CD14-positive monocyte (primary cell): Measurements from ENCODE around the gene ARID3A. TPM values are rescaled to one million over a fixed set of nuclear protein-coding genes. Genes with fewer than 3 reads are reported as not detected.

Source experiments
- DNase-seq, 3 donors: peaks; one replicate each; pipeline ENCODE4 v3.0.0-alpha.2; 2011 to 2022
- H2AFZ ChIP-seq: 2 replicates; pipeline ENCODE4 v1.6.0; 2012; ENCODE audit warnings: mild to moderate bottlenecking, low read depth, low read length, inconsistent platforms; ENCODE audit not compliant: insufficient read depth, poor library complexity, severe bottlenecking
- H3K27ac ChIP-seq, 2 donors: 1 replicate in 1 of 2; 2 replicates in 1 of 2; pipeline ENCODE4 v1.5.1; 2012 to 2013; ENCODE audit warnings: low read length in 2 of 2, control low read depth in 1 of 2, inconsistent platforms in 1 of 2, low read depth in 1 of 2, mild to moderate bottlenecking in 1 of 2
- H3K27me3 ChIP-seq, 2 donors: one replicate each; pipeline versions ENCODE4 v1.6.0 to v1.6.1; 2011 to 2013; ENCODE audit warnings: low read length in 2 of 2; ENCODE audit not compliant: control insufficient read depth in 2 of 2, insufficient read depth in 2 of 2
- H3K36me3 ChIP-seq, 2 donors: replicated peaks in 1 of 2; 1 replicate in 1 of 2; 2 replicates in 1 of 2; pipeline versions ENCODE4 v1.5.1 to v1.6.1; 2012 to 2013; ENCODE audit warnings: low read length in 2 of 2, control low read depth in 1 of 2, inconsistent platforms in 1 of 2, mild to moderate bottlenecking in 1 of 2; ENCODE audit not compliant: insufficient read depth in 2 of 2, control insufficient read depth in 1 of 2
- H3K4me1 ChIP-seq, 2 donors: 1 replicate in 1 of 2; 2 replicates in 1 of 2; pipeline versions ENCODE4 v1.5.1 to v1.6.1; 2012 to 2013; ENCODE audit warnings: low read length in 2 of 2, control low read depth in 1 of 2, inconsistent platforms in 1 of 2, mild to moderate bottlenecking in 1 of 2, moderate library complexity in 1 of 2; ENCODE audit not compliant: insufficient read depth in 2 of 2, control insufficient read depth in 1 of 2
- H3K4me2 ChIP-seq: replicated peaks from 2 replicates; pipeline ENCODE3; 2012; ENCODE audit warnings: low read length, moderate library complexity, mild to moderate bottlenecking; ENCODE audit not compliant: poor library complexity, severe bottlenecking; ENCODE audit errors: extremely low read depth
- H3K4me3 ChIP-seq, 3 experiments: fragments of 200-600 bp in 1 of 3; sonication (generic) in 1 of 3; replicated peaks in 1 of 3; 1 replicate in 2 of 3; 2 replicates in 1 of 3; pipeline ENCODE4 v1.5.1; 2011 to 2013; ENCODE audit warnings: low read length in 3 of 3, mild to moderate bottlenecking in 3 of 3, control low read depth in 2 of 3, low read depth in 2 of 3, inconsistent platforms in 1 of 3, moderate library complexity in 1 of 3
- H3K79me2 ChIP-seq: 2 replicates; pipeline ENCODE4 v1.6.0; 2012; ENCODE audit warnings: mild to moderate bottlenecking, control low read depth, inconsistent platforms, low read length, moderate library complexity; ENCODE audit not compliant: insufficient read depth
- H3K9ac ChIP-seq: 2 replicates; pipeline ENCODE4 v1.6.0; 2017; ENCODE audit warnings: low read length, mild to moderate bottlenecking; ENCODE audit not compliant: insufficient read depth, poor library complexity, severe bottlenecking
- H3K9me3 ChIP-seq, 2 donors: replicated peaks in 1 of 2; 1 replicate in 1 of 2; 2 replicates in 1 of 2; pipeline versions ENCODE4 v1.5.1 to v1.6.1; 2012 to 2013; ENCODE audit warnings: low read length in 2 of 2, control low read depth in 1 of 2; ENCODE audit not compliant: control insufficient read depth in 1 of 2, insufficient read depth in 1 of 2
- H4K20me1 ChIP-seq: 2 replicates; pipeline ENCODE4 v1.6.0; 2012; ENCODE audit warnings: mild to moderate bottlenecking, low read length, control low read depth, moderate library complexity; ENCODE audit not compliant: insufficient read depth
- H3K27ac Mint-ChIP-seq, 7 donors: one replicate each; pipeline ENCODE4 v1.8.0; 2020; ENCODE audit warnings: mild to moderate bottlenecking in 7 of 7, mixed read lengths in 7 of 7, moderate library complexity in 6 of 7, inconsistent platforms in 2 of 7
- H3K27me3 Mint-ChIP-seq, 3 donors: one replicate each; pipeline ENCODE4 v1.8.0; 2021 to 2022; ENCODE audit warnings: low read depth in 3 of 3, mild to moderate bottlenecking in 3 of 3, mixed read lengths in 3 of 3, moderate library complexity in 3 of 3, inconsistent platforms in 1 of 3
- H3K36me3 Mint-ChIP-seq, 2 donors: one replicate each; pipeline ENCODE4 v1.8.0; 2020; ENCODE audit warnings: mixed read lengths in 2 of 2, inconsistent platforms in 1 of 2, mild to moderate bottlenecking in 1 of 2
- H3K4me1 Mint-ChIP-seq: one replicate; pipeline ENCODE4 v1.8.0; 2020; ENCODE audit warnings: mild to moderate bottlenecking, mixed read lengths
- H3K4me3 Mint-ChIP-seq, 2 donors: one replicate each; pipeline ENCODE4 v1.8.0; 2020; ENCODE audit warnings: mild to moderate bottlenecking in 2 of 2, mixed read lengths in 2 of 2, moderate library complexity in 1 of 2
- H3K9me3 Mint-ChIP-seq, 7 donors: one replicate each; pipeline ENCODE4 v1.8.0; 2020 to 2022; ENCODE audit warnings: mixed read lengths in 7 of 7, mild to moderate bottlenecking in 6 of 7, moderate library complexity in 6 of 7, inconsistent platforms in 2 of 7
- CTCF ChIP-seq: fragments of 200-600 bp; IDR thresholded peaks from one replicate; pipeline ENCODE4 v1.8.0; 2022; ENCODE audit warnings: antibody characterized with exemption, mild to moderate bottlenecking
- WGBS: methylation state at CpG from one replicate; pipeline ENCODE4 v1.1.5; 2013; ENCODE audit warnings: missing lambda C conversion rate; ENCODE audit not compliant: insufficient coverage; 5-methylcytosine and 5-hydroxymethylcytosine counted together
- intact Hi-C, 2 donors: fragments of 100-400 bp; cut with micrococcal nuclease; formaldehyde crosslinking; loops; one replicate each; pipeline versions ENCODE4 v1.15.0 to v1.15.1; 2023
- polyA plus RNA-seq, 3 donors: library from polyadenylated mRNA; depleted of rRNA in 1 of 3; unstranded in 2 of 3; stranded (reverse) in 1 of 3; fragments of 300-500 nt in 2 of 3; fragments of >200 nt in 1 of 3; fragmentation: Illumina TruSeq in 2 of 3; gene quantifications; 1 replicate in 2 of 3; 2 replicates in 1 of 3; pipeline ENCODE4 v1.2.3, GENCODE V29; 2012 to 2021

Gene ARID3A
- polyA plus RNA-seq, 3 donors, result 2.1 to 41.6 (median 3.2) TPM

- peaks cover 100% of the 10 kb centered on the region for H4K20me1 ChIP-seq
- H3K4me3 ChIP-seq, result no peak overlapping the region
- no peaks in the 10 kb centered on the region for H3K27me3 Mint-ChIP-seq
- H3K4me2 ChIP-seq, result no peak overlapping the region
- peaks cover 35 to 68% of the 10 kb centered on the region in 2 donors for H3K36me3 Mint-ChIP-seq
- no peak for DNase-seq
- intact Hi-C loops, result no loop called here
- peaks cover 58 to 74% of the 10 kb centered on the region in 2 donors for H3K36me3 ChIP-seq
- H3K27ac ChIP-seq, result no peak overlapping the region
- no peak overlapping the region for H3K4me3 Mint-ChIP-seq
- no peaks in the 10 kb centered on the region for H3K27me3 ChIP-seq
- H3K4me1 ChIP-seq, result peaks cover 0 to 5% of the 10 kb centered on the region in 2 donors
- H3K27ac Mint-ChIP-seq, result peak overlapping the region in 1 of 7 donors; percentile 25
- peaks cover 0 to 2% (median 0%) of the 10 kb centered on the region in 7 donors for H3K9me3 Mint-ChIP-seq
- no peak for TF ChIP-seq CTCF
- no peak overlapping the region for H3K9ac ChIP-seq
- H3K9me3 ChIP-seq, result no peaks in the 10 kb centered on the region
- no peak overlapping the region for H2AFZ ChIP-seq
- 84% methylated on average over 8 of the region's 8 CpGs for WGBS
- peaks cover 65% of the 10 kb centered on the region for H3K79me2 ChIP-seq
- H3K4me1 Mint-ChIP-seq, result peaks cover 8% of the 10 kb centered on the region
Observed at GRCh38 chr19:960601-960938, 34.7 kb downstream of the ARID3A start.

GRCh38 chr19:961866-962620 lies 36.2 kb downstream of the ARID3A start:
- Histone ChIP-seq H3K4me3 (no peak overlapping the region), H4K20me1 (peaks cover 99% of the 10 kb centered on the region), H3K36me3 (peaks cover 71 to 82% of the 10 kb centered on the region in 2 donors), H3K27me3 (no peaks in the 10 kb centered on the region), H2AFZ (no peak overlapping the region), H3K9ac (no peak overlapping the region), H3K9me3 (peaks cover 0 to 3% of the 10 kb centered on the region in 2 donors), H3K4me1 (peaks cover 0 to 5% of the 10 kb centered on the region in 2 donors), H3K79me2 (peaks cover 51% of the 10 kb centered on the region), H3K4me2 (no peak overlapping the region), H3K27ac (peak overlapping the region in 1 of 2 donors; percentile 31)
- no peak overlapping the region for H3K4me3 Mint-ChIP-seq
- no peak for TF ChIP-seq CTCF
- H3K4me1 Mint-ChIP-seq, result peaks cover 8% of the 10 kb centered on the region
- peak overlapping the region in 3 of 7 donors; percentile 18 to 77 (median 32) for H3K27ac Mint-ChIP-seq
- intact Hi-C loops, result no loop called here
- H3K27me3 Mint-ChIP-seq, result no peaks in the 10 kb centered on the region
- WGBS, result no CpG with 5 or more reads among the region's 14 CpGs
- H3K36me3 Mint-ChIP-seq, result peaks cover 43 to 83% of the 10 kb centered on the region in 2 donors
- peaks cover 0 to 6% (median 3%) of the 10 kb centered on the region in 7 donors for H3K9me3 Mint-ChIP-seq
- DNase-seq, result no peak
